HL-60/S4 treated with retinoic acid at 250 ng/mL for 4 days and 3 days (cell line): ENCODE measurements around the gene SLC27A4.

Source experiments
- in situ Hi-C: fragments of 300-500 bp; cut with MboI; formaldehyde crosslinking; loops from 2 replicates; pipeline ENCODE4 v1.7.0; 2022; ENCODE audit warnings: low sequenced_read_pairs

SLC27A4 gene

DNA sequence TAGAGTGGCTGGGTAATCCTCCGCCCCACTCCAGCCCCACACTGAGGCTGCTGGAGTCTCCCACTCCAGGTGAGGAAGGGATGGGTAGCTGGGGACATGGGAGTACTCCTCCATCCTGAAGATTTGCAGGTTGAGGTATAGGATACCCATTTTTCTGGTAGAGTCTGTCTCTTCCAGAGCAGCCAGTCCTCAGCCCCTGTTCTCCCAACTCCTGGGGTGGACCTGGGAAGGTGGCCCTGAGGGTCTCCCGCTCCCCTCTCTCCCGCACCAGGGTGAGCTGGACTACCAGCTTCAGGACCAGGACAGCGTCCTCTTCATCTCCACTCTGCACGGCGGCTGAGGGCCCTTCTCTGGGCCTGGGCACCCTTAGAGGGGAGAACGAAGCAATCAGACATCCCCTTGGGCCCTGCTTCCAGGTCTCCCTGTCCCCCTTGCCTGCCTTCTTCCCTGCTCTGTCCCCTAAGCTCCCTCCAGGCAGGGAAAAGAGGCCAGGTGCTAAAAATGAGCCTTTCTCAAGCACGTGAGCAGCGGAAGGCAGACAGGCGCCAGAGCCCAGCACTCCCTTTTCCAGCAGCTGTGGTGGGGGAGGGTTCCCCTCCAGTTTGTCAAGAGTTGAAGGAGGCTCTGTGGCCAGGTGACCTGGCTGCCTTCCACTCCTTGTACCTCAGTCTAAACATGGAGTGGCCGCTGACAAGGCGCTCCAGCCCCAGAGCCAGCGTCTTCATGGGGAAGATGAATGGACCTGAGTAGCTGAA is 49.2 kb downstream of the SLC27A4 start:
- in situ Hi-C loops: no loop called here

DNA sequence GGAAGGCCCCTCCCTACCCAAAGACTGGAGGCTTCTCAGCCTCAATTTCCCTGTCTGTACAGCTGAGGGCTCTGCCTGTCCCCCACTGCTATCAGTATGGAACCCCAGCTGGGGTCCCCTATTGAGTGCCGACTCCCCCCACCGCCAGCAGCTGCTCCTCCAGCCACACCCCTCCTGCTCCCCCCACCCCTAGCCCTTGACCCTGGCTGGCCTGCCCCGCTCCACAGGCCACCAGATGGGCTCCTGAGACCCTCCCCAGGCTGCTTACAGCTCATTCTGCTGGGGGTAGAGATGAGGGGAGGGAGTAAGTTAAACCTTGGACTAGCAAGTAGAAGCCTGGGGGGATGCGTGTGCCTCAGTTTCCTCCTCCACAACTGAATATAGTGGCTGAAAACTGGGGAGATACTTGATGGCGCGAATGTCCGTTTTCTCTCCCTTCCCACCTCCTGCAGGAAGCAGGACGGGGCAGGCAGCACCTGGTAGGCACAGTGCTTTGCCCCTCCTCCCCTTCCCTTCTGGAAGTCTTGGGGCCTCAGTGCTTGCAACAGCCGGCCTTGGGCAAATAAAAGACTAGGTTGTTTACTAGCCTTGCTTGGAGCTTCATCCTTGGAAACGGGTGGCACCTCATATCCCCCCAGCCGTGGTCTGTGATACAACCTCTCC is 50.0 kb downstream of the SLC27A4 start:
- in situ Hi-C loops: no loop called here

DNA sequence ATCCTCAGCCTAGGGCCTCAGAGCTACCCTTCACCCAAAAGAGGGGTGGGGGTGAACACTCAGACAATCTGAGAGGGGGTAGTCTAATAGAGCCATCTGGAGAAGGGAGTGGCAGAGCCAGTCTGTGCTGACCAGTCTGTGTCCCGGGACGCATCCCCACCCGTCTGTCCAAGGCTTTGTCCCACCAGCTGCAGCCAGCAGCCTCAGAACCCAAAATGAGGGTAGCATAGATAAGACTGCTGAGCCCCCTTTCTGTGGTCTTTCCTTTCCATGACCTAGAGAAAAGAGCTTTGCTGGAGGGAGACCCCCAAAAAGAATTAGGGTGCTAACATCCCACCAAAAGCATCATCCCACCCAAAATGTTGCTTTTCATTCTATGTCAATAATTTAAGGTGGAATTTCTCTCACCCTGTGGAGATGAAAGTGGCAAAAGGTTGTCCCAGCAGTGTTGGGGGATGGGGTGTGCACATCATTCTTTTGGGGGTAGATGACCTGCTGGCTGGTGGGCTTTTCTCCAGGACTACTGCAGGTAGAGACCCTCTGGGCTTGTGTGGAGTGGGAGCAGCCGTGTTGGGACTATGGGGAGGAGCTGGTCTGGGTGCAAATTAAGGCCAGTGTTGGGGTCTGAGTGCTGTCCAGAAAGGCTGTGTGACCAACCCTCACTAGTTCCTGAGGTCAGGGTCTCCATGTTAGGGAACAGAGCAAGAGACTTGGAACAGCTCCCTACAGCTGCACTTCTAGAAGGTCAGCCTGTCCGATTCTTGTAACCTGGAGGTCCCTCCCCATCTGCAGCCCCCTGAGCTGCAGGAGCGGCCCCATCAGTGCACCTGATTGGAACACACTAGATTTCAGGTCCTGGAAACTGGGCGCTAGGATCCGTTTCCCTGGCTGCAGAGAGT is 50.7 kb downstream of the SLC27A4 start:
- in situ Hi-C loops: no loop called here

DNA sequence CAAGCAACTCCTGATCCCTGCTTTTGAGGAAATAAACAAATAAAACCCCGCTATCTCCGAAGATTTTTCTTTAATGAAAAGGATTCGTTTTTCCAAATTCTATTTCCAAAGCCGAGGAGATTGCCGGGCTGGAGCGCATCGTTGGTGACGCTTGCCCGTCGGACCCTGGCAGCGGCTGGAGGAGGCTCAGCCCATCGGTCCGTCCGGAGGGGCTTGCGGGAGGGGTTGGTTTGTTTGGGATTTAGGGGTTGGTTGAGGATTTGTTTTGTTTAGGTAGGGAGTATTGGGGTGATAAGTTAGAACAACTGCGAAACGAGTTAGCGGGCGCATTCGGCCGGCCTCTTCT is 51.6 kb downstream of the SLC27A4 start:
- in situ Hi-C loops: no loop called here

DNA sequence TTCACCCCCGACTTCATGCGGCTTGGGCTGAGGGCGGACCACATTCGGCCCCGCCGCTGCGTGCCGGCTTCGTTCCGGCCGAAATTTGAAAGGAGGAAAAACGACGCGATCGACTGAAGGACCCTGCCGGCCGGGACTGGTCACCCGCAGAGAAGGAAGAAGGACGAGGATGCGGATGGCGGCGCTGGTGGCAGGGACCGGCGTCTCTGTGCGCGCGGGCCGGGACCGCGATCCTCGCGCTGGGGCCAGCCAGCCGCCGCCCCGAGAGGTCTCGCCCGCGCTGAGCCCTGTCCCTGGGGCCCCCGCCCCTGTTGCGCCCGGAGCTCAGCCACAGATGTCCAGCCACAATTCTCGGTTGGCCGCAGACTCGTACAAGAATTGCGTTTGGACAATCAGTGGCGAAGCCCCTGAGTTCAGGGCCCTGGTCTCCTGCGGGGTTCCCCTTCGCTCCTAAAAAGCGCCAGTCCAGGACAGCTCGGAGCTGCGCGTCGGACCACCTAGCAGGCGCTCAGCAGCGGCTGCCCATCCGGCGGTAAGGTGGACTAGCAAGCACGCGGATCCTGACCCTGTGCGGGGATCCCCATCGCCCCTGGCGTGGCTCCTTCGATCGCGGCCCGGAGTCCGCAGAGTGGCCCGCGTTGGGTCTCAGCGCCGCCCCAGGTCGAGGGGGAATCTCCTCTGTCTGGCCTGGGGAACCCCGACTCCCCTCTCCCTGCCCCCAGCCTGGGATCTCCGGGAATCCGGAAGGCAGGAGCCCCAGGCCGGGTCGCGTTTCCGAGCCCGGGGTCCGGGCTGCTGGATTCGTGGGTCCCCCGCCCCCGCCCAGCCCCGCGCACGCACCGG is 52.2 kb downstream of the SLC27A4 start:
- in situ Hi-C loops: no loop called here

DNA sequence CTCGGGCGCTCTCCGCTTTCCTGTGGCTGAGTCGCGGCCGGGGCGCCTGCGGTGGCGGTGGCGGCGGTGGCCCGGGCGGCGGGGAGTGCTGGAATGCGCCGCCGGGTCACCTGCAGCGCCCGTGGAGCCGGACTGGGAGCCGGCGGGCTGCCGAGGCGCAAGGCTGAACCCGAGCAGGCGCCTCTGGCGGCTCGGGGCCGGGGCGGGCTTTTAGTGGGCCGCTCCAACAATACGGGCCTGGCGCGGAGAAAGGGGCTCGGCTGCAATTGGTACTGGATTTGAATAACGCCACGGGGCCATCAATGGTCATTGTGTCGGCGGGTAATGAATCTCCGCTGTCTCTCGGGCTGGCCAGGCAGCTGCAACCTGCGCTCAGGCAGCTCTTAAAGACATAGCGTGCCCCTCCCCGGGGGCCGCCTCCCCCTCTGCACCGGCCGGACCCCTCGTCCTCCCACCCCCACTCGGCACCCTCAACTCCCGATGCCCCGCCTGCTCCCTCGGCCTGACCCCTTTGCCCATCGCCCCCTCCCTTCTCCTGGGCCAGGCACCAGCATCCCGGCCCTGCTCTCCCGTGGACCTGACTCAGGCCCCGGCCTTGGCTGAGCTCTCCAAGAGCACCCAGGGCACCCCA is 52.9 kb downstream of the SLC27A4 start:
- in situ Hi-C loops: no loop called here

DNA sequence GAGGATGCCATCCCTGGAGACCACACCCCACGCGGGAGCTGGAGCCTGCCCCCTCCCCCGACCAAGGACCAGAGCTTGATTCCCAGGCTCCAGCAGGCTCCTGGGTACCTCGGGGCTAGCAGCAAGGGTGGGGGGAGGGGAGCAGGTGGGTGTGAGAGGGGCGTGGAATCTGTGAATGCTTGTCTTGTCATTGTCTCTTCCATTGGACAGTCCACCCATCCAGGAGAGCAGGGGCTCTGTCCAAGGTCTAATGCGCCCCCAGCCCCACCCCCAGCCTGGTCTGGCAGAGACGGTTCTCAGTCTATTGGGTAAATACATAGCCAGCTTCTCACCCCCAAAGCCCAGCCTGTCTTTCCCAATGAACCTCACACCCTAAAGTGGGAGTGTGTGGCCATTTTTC is 53.6 kb downstream of the SLC27A4 start:
- in situ Hi-C loops: no loop called here

DNA sequence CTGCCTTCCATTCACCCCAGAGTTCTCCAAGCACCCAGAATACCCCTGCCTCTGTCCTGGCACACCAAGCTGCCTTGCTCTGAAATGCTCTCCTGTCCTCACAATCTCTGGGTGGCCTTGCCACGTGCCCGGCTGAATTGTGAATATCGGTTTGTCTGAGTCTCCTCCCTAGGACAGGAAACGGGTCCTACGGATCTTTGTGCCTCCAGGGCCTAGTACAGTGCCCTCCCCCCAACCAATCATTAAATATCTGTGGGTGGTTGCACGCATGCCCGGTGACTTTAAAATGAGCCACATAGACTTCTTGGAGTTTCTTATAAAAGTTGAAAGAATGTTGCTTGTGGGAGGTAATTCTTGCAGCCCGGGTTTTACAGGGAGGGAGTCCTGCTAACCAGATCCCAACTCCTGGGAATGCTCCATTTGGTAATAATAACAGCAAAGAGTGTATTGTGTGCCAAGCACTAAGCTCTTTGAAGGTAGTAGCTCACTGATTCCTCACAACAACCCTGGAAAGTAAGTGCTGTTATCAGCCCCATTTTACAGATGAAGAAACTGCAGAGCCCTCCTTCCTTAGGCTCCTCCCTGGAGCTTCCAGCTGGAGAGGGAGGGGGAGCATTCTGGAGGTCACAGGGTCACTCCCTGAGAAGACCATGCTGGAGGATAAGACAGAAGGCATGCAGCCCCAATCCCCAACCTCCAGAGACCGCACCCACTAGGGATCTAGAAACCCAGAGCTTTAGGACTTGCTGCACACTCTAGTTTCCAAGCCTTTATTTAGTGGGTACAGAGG is 54.2 kb downstream of the SLC27A4 start:
- in situ Hi-C loops: no loop called here

DNA sequence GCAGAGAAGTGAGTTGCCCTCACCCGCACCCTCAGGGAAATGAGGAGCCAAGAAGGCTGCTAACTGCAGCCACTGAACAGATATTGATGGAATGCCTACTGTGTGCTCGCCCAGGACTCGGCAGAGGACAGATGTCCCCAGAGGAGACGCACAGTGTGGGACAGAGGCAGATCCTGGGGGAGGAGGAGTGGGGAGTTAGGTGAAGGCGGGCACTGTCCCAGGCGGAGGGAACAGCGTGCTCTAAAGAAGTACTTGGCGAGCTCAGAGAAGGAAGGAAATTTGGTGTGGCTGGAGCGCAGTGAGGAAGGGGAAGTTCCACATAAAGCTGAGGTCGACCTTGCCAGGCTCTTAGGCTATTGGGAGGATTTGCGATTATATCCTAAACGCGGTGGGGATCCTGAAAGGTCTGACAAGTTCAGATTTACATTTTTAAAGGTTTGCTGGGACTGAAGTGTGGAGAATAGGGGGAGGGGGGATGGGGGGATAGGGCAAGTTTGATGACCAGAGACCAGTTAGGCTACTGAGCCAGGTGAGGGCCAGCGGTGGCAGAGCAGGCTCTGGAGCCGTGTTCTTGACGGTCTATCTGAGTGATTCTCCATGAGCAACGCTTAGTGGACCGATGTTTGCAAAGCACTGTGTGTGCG is 56.8 kb downstream of the SLC27A4 start:
- in situ Hi-C loops: no loop called here

DNA sequence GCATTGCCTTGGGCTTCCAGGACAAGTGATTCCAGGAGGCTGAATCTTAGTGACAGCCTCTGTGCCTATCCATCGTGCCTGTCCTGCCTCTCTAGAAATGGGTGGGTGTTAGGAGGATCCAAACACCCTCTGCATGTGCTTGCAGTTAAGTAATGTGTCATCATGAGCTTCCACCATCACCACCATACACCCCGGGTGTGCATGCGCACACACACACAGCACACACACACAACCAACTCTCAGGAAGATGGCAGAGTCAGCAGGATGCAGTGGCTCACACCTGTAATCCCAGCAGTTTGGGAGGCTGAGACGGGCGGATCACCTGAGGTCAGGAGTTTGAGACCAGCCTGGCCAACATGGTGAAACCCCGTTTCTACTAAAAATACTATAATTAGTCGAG is 57.5 kb downstream of the SLC27A4 start:
- in situ Hi-C loops: no loop called here

DNA sequence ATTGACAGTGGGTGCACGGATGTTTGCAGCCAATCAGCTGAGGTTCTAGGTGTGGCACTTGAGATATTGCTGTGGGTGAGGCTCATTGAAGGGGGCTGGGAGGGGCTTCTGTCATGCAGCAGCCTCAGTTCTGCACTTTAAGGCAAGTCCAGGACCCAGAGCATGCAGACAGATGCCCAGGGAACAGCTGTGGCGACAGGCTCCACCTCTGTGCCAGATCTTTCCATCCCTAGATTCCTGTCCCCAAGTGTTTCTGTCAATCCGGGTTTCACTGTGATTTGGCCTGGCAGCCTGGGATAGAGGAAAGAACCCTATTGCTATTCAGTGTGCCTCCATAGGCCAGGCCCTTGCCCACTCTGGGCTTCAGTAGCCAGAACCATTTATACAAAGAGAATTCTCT is 59.5 kb downstream of the SLC27A4 start:
- in situ Hi-C loops: no loop called here

DNA sequence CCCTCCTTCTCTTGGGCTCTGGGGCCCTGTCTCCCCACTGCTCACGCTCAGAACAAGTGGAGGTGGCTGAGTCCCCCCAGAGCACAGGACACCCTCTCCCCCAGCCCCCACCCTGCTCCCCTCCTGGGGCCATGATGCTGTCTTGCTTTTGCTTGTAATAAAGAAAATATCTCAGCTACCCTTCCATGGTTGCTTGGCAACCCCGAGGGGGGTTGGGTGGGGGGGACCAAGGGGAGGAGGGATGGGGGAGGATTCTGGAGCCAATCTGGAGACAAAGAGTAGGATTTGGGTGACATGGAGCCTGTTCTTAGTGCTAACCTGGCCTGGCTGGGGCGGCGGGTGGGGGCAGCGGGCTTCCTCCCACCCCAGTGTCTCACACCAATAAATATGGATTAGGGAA is 64.2 kb downstream of the SLC27A4 start:
- in situ Hi-C loops: no loop called here

DNA sequence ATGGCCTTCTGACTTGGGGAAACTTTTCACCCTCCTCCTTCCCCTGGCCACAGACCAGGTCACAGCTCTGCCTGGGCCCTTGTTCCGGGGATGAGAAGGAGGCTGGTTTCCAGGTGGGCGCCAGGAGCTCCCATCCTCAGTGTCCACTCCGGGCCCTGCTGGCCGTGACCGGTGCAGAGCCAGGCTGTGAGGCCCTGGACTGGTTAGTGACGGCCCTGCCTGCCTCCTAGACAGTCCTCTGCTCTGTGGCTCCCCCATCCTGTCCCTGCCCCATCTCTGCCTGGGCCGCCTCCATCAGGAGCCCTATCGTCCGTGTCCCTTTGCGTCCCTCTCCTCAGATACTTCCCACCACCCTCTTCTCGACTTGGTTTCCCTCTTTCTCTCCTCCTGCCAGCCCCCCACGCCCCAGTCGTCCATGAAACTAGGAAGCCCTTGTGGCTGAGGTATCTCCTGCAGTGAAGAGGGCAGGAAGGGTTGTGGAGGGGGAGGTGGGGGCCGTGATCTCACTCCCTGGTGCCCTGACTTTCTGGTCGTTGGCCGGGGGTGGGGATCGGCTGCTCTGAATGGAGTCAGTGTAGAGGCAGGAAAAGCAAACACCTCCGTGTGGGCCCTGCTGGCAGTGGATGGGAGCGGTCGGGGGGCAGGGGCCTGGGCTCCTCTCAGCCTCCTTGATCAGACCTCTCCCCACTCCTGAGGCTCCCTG is 64.9 kb downstream of the SLC27A4 start:
- in situ Hi-C loops: no loop called here

DNA sequence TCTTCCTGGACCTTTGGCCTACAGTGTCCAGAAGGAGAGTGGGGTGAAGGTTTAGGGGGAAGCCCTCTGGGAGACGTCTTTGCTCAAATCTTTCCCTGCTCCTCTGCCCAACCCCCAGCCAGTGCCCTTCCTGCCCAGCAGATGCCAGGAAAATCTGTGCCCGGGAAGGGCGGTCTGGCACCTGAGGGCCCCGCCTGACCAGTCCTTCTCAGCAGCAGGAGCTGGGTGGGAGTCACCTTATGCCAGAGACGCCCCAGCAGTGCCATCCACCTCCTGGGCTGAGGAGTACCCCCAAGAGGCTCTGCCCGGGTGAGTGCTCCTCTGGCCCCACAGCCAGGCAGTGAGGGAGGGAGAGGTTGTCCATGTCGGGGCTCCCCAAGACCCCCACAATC is 65.4 kb downstream of the SLC27A4 start:
- in situ Hi-C loops: no loop called here

DNA sequence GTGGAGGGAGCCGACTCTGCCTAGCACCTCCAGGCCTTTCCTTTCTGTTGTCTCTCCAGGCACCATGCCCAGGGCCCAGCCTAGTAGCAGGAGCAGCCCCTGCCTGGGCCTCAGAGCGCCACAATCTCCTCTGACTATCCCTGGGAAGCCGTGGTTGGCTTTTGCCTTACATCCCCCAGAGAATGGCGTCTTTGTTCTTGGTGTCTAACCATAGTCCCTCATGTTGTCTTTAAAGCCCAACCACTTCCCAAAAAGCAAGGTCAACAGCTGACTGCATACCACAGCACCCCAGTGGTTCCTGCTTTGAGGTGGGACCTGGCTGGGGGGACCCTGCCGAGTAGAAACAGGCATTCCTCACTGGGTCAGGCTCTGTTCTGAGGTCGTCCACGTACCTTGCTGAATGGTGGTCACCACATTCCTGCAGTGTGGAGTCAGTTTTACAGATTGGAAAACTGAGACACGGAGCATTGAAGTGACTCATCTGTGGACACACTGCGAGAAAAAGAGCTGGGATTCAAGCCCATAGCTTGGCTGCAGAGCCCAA is 66.6 kb downstream of the SLC27A4 start:
- in situ Hi-C loops: no loop called here

DNA sequence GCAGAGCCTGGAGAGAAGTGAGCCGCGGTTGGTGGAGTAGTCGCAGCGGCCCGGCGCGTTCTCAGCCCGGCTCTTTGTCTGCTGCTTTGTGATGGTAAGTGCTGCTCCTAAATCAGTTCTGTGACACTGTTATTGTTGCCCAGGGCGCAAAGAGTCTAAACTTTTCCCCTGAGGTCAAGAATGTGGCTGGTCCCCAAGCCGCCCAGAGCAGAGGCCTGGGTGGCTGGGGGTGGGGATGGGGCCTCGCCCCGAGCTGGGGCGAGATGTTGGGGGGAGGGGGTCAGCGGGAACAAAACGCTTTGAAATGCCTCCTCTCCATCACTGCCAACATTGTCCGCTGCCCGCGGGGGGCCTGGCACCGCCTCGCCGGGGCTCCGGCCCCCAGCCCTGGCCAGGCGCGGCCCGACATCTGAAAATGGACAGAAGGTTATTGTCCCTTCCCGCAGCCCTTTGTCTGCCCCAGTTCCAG is 68.7 kb downstream of the SLC27A4 start:
- in situ Hi-C loops: no loop called here

DNA sequence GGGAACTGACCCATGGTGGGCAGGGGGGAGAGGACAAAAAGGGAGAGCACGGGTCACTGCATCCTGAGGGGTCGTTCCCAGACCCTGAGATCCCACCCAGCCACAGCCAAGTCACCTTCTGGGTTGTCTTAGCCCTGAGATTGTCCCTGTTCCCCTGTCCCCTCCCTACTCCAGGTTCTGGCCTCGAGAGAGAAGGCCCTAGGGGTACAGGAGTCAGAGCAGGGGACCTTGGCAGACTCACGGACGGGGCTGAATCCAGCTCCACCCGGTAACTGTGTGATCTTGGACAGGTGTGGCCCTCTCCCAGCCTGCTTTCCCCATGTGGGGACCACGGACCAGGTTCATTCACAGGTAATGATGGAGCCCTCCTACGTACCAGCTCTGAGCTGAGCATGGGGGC is 69.1 kb downstream of the SLC27A4 start:
- in situ Hi-C loops: no loop called here

DNA sequence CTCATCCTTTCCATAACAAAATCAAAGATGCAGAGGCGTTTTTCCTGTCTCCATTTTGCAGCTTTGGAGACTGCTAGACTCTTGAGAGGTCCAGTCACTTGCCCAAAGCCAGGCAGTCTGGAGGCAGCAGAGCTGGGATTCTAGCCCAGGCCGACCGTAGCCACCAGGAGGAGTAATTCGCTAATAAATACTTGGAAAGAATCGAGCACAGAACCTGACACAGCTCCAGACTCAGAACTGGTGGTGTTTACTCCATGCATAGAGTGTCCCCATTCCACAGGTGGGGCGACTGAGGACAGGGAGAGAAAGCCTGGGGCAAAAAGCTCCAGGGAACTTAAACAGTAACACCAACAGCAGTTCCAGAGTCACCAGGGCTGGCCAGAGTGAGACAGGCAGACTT is 69.7 kb downstream of the SLC27A4 start:
- in situ Hi-C loops: loop anchor here (10.0 kb wide), 2 partner anchors 45 to 115 kb away; no protein-coding TSS in a partner anchor
